KMS-11 (cell line): ENCODE results near the gene MST1.

ENCODE experiments used
- H2AFZ ChIP-seq: fragments of 200-600 bp; sonication (generic); 2 replicates; pipeline ENCODE4 v1.6.1; 2016; ENCODE audit warnings: antibody characterized with exemption, mixed run types, low read depth
- H3K27ac ChIP-seq: fragments of 200-600 bp; sonication (generic); 2 replicates; pipeline ENCODE4 v1.6.1; 2016; ENCODE audit warnings: mild to moderate bottlenecking, mixed run types
- H3K27me3 ChIP-seq: fragments of 200-600 bp; sonication (generic); 2 replicates; pipeline ENCODE4 v1.6.1; 2017; ENCODE audit warnings: mild to moderate bottlenecking, low read depth, mixed run types, moderate library complexity; ENCODE audit not compliant: insufficient read depth
- H3K36me3 ChIP-seq: fragments of 200-600 bp; sonication (generic); 2 replicates; pipeline ENCODE4 v1.6.1; 2017; ENCODE audit warnings: mild to moderate bottlenecking, mixed run types; ENCODE audit not compliant: insufficient read depth
- H3K4me1 ChIP-seq: fragments of 200-600 bp; sonication (generic); 2 replicates; pipeline ENCODE4 v1.6.1; 2016; ENCODE audit warnings: mild to moderate bottlenecking, low read depth, mixed run types; ENCODE audit not compliant: poor library complexity, severe bottlenecking
- H3K4me2 ChIP-seq: fragments of 200-600 bp; sonication (generic); 2 replicates; pipeline ENCODE4 v1.7.0; 2016; ENCODE audit warnings: mild to moderate bottlenecking, mixed run types
- H3K4me3 ChIP-seq: fragments of 200-600 bp; sonication (generic); IDR thresholded peaks from 2 replicates; pipeline ENCODE4 v1.6.1; 2017; ENCODE audit warnings: low read depth, low read length, mixed read lengths; ENCODE audit not compliant: insufficient read depth
- H3K79me2 ChIP-seq: fragments of 200-600 bp; sonication (generic); 2 replicates; pipeline ENCODE4 v1.6.1; 2016; ENCODE audit warnings: low read depth, mixed run types; ENCODE audit not compliant: insufficient read depth
- H3K9ac ChIP-seq: fragments of 200-600 bp; sonication (generic); 2 replicates; pipeline ENCODE4 v1.6.1; 2016; ENCODE audit warnings: mild to moderate bottlenecking, mixed run types
- H4K20me1 ChIP-seq: fragments of 200-600 bp; sonication (generic); 2 replicates; pipeline ENCODE4 v1.6.1; 2016; ENCODE audit warnings: mild to moderate bottlenecking, mixed run types; ENCODE audit not compliant: insufficient read depth
- CTCF ChIP-seq: fragments of 200-600 bp; sonication (generic); conservative IDR thresholded peaks from 2 replicates; pipeline ENCODE4 v1.6.1; 2017; ENCODE audit warnings: low read depth, mild to moderate bottlenecking, antibody characterized with exemption, low read length, moderate library complexity, mixed read lengths

MST1 gene

DNA sequence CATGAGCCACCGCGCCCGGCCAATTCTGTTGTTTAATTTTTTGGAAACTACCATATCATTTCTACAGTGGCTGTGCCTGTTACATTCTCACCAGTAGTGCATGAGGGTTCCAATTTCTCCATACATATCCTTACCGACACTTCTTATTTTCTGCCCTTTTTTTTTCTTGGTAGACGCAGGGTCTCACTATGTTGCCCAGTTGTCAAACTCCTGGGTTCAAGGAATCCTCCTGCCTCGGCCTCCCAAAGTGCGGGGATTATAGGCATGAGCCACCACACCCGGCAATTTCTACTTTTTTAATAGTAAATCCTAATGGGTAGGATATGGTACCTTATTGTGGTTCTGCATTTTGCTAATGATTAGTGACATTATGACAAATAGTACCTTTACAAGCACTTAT, 20.6 kb upstream of the MST1 start:
- H3K27me3 ChIP-seq: no peaks in the 10 kb centered on the region
- H4K20me1 ChIP-seq: no peaks in the 10 kb centered on the region
- no peak overlapping the region for H3K4me3 ChIP-seq
- H3K4me2 ChIP-seq: no peak overlapping the region
- H3K36me3 ChIP-seq: no peaks in the 10 kb centered on the region
- H3K79me2 ChIP-seq: no peaks in the 10 kb centered on the region
- no peak overlapping the region for H2AFZ ChIP-seq
- H3K9ac ChIP-seq: no peak overlapping the region
- TF ChIP-seq CTCF: no peak
- no peak overlapping the region for H3K27ac ChIP-seq
- H3K4me1 ChIP-seq: no peaks in the 10 kb centered on the region

- Histone ChIP-seq H3K27me3 (no peaks in the 10 kb centered on the region), H3K36me3 (no peaks in the 10 kb centered on the region), H3K27ac (no peak overlapping the region), H3K4me1 (no peaks in the 10 kb centered on the region), H3K79me2 (no peaks in the 10 kb centered on the region), H2AFZ (no peak overlapping the region), H3K9ac (no peak overlapping the region), H3K4me3 (no peak overlapping the region), H3K4me2 (no peak overlapping the region), H4K20me1 (no peaks in the 10 kb centered on the region)
- no peak for TF ChIP-seq CTCF
These were observed 17.8 kb upstream of the MST1 start for GRCh38 chr3:49707113-49707480.

- no peaks in the 10 kb centered on the region for H3K79me2 ChIP-seq
- no peak overlapping the region for H3K4me2 ChIP-seq
- no peak overlapping the region for H3K4me3 ChIP-seq
- no peak overlapping the region for H3K27ac ChIP-seq
- no peaks in the 10 kb centered on the region for H3K4me1 ChIP-seq
- H3K27me3 ChIP-seq: no peaks in the 10 kb centered on the region
- H3K9ac ChIP-seq: no peak overlapping the region
- TF ChIP-seq CTCF: no peak
- no peaks in the 10 kb centered on the region for H4K20me1 ChIP-seq
- H3K36me3 ChIP-seq: no peaks in the 10 kb centered on the region
- H2AFZ ChIP-seq: no peak overlapping the region
These were observed 17.3 kb upstream of the MST1 start for GRCh38 chr3:49706456-49707112.

DNA sequence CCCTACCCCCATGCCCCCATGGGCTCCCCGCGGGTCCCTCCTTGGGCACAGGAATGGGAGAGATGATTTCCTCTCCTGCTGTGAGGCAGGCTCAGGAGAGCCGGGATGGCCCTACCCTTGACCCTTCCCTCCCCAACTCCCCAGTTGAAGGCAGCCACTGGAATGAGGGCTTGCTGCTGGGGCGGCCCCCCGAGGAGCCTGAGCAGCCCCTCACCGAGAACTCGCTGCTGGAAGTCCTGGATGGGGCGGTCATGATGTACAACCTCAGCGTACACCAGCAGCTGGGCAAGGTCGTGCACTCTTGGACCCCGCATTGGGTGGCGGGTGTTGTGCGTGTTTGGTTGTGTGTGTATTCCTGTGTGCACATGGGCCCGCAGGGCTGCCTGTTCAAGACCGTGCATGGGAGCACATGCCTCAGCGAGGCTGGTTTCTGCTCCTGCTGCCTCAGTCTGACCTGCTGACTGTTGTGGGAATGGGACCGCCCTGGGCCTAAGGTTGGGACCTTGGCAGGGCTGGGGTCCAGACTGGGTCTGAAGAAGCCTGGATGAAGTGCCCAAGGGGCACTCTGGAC, 16.2 kb upstream of the MST1 start:
- no peak for TF ChIP-seq CTCF
- no peak overlapping the region for H2AFZ ChIP-seq
- no peak overlapping the region for H3K4me2 ChIP-seq
- no peaks in the 10 kb centered on the region for H3K4me1 ChIP-seq
- H3K36me3 ChIP-seq: no peaks in the 10 kb centered on the region
- no peaks in the 10 kb centered on the region for H4K20me1 ChIP-seq
- no peaks in the 10 kb centered on the region for H3K79me2 ChIP-seq
- H3K27ac ChIP-seq: no peak overlapping the region
- H3K4me3 ChIP-seq: no peak overlapping the region
- no peak overlapping the region for H3K9ac ChIP-seq
- no peaks in the 10 kb centered on the region for H3K27me3 ChIP-seq
